WERI-Rb-1 (cell line): Measurements from ENCODE around the gene GPANK1.
"Not testable (repeated sequence)": the region's sequence is repeated elsewhere in the genome, so short reads cannot be mapped to it uniquely, and the experiment has no call there.

Source experiments
- DNase-seq: peaks from one replicate; pipeline ENCODE4 v3.0.0-alpha.2; 2020
- H3K27ac ChIP-seq: fragments of 250-450 bp; sonication (Bioruptor Pico); 2 replicates; pipeline ENCODE4 v1.5.1; 2020; ENCODE audit warnings: mild to moderate bottlenecking, moderate library complexity
- H3K27me3 ChIP-seq: fragments of 250-450 bp; sonication (Bioruptor Pico); 2 replicates; pipeline ENCODE4 v1.5.1; 2021; ENCODE audit warnings: mild to moderate bottlenecking, low read depth, moderate library complexity; ENCODE audit not compliant: insufficient read depth, severe bottlenecking
- H3K36me3 ChIP-seq: fragments of 250-450 bp; sonication (Bioruptor Pico); 2 replicates; pipeline ENCODE4 v1.5.1; 2020; ENCODE audit warnings: mild to moderate bottlenecking, moderate library complexity
- H3K4me3 ChIP-seq: 2 replicates; pipeline ENCODE4 v1.5.1; 2011; ENCODE audit warnings: low read depth, mild to moderate bottlenecking, control low read depth, low read length
- H3K9me3 ChIP-seq: fragments of 250-450 bp; sonication (Bioruptor Pico); 2 replicates; pipeline ENCODE4 v1.5.1; 2021; ENCODE audit warnings: mild to moderate bottlenecking, moderate library complexity; ENCODE audit not compliant: severe bottlenecking
- CTCF ChIP-seq: IDR thresholded peaks from 2 replicates; pipeline ENCODE4 v1.5.1; 2011; ENCODE audit warnings: low read depth, mild to moderate bottlenecking, control low read depth, inconsistent platforms, low read length

GPANK1 gene

GRCh38 chr6:31710523-31711219, 45.9 kb upstream of the GPANK1 start:
- Histone ChIP-seq H3K4me3 (no peak overlapping the region), H3K9me3 (no peaks in the 10 kb centered on the region), H3K36me3 (no peaks in the 10 kb centered on the region), H3K27me3 (no peaks in the 10 kb centered on the region), H3K27ac (peak overlapping the region; percentile 23)
- TF ChIP-seq CTCF = no peak
- peak; percentile 93 for DNase-seq

DNA sequence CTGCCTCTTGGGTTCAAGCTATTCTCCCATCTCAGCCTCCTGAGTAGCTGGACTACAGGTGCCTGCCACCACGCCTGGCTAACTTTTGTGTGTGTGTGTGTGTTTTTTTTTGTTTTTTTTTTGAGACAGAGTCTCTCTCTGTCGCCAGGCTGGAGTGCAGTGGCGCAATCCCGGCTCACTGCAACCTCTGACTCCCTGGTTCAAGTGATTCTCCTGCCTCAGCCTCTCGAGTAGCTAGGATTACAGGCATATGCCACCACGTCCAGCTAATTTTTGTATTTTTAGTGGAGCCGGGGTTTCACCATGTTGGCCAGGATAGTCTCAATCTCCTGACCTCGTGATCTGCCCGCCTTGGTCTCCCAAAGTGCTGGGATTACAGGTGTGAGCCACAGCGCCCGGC, 44.4 kb upstream of the GPANK1 start:
- H3K4me3 ChIP-seq, DNase-seq, H3K27me3 ChIP-seq, H3K36me3 ChIP-seq, H3K27ac ChIP-seq, H3K9me3 ChIP-seq: not testable (repeated sequence)

DNA sequence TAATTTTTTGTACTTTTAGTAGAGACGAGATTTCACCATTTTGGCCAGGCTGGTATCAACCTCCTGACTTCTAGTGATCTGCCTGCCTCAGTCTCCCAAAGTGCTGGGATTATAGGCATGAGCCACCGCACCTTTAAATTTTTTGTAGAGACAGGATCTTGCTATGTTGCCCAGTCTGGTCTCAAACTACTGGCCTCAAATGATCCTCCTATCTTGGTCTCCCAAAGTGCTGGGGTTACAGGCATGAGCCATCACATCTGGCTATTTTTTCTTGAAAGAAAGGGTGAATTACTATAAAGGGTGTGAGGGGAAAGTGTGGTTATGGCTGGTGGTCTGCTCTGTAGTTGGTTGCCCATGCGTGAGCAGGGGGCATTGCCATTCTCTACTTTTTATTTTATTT, 43.4 kb upstream of the GPANK1 start:
- H3K4me3 ChIP-seq = no peak overlapping the region
- no peaks in the 10 kb centered on the region for H3K36me3 ChIP-seq
- no peak for TF ChIP-seq CTCF
- no peak overlapping the region for H3K27ac ChIP-seq
- DNase-seq = no peak
- H3K27me3 ChIP-seq = no peaks in the 10 kb centered on the region
- H3K9me3 ChIP-seq = no peaks in the 10 kb centered on the region

DNA sequence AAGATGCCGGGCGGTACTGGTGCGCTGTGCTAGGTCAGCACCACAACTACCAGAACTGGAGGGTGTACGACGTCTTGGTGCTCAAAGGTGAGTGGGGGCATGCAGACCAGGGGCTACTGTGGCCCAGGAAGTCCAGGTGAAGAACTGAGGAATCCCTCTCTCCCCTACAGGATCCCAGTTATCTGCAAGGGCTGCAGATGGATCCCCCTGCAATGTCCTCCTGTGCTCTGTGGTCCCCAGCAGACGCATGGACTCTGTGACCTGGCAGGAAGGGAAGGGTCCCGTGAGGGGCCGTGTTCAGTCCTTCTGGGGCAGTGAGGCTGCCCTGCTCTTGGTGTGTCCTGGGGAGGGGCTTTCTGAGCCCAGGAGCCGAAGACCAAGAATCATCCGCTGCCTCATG, 42.9 kb upstream of the GPANK1 start:
- no peak overlapping the region for H3K4me3 ChIP-seq

DNA sequence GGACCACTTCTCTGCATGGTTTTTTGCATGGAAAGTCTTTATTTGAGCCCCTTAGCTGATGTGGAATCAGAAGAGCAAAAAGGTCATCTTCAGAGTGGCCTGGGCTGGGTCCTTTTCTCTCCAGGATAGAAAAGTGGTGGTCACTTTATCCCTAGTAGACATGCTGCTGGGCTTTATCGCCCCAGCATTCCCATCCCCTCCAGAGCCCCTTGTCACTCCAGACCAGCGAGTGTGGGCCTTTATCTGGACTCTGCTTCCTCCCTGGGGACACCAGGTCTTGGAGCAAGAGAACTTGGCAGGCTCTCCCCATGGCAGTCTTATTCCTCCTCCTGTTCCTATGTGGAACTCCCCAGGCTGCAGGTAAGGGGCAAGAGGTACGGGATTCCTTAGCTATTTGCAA, 41.8 kb upstream of the GPANK1 start, which contains the start of gene LY6G6F:
Gene LY6G6F (plus strand): TSS at position 268 of the 400 bp plus-strand sequence. CDS start 41 bp downstream, at position 309.
- no peak for TF ChIP-seq CTCF
- DNase-seq = no peak
- Histone ChIP-seq H3K27me3 (no peaks in the 10 kb centered on the region), H3K4me3 (no peak within 1 kb of the TSS), H3K9me3 (no peaks in the 10 kb centered on the region), H3K36me3 (peaks cover 1% of the 10 kb centered on the region), H3K27ac (no peak within 1 kb of the TSS)

More for the DNA sequence above, 42.9 kb upstream of the GPANK1 start:
- no peak overlapping the region for H3K27ac ChIP-seq
- no peak for DNase-seq
- no peaks in the 10 kb centered on the region for H3K27me3 ChIP-seq
- H3K36me3 ChIP-seq = no peaks in the 10 kb centered on the region; the same call in 1 of the 2 replicates
- H3K9me3 ChIP-seq = no peaks in the 10 kb centered on the region
- no peak for TF ChIP-seq CTCF

DNA sequence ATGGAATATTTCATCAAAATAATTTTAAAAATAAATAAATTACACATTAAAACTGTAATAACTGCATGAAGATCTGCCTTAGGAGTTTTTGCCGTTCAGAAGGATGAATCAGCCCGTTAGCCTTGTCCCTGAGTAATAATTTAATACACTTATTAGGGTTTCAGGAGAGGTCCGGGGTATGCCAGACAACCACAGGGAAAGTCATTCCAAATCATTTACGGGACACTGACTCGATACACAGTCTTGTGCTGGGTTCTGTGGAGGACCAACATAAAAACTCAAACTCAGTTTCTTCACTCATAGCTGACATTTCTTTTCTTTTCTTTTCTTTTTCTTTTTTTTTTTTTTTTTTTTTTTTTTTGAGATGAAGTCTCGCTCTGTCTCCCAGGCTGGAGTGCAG, 41.1 kb upstream of the GPANK1 start:
- no peak for TF ChIP-seq CTCF
- Histone ChIP-seq H3K36me3 (peaks cover 6% of the 10 kb centered on the region), H3K9me3 (no peaks in the 10 kb centered on the region), H3K4me3 (no peak overlapping the region), H3K27ac (no peak overlapping the region), H3K27me3 (no peaks in the 10 kb centered on the region)
- DNase-seq = no peak
